PFSK-1 (cell line): Measurements from ENCODE around the gene MDC1. TPM values are rescaled to one million over a fixed set of nuclear protein-coding genes. Genes with fewer than 3 reads are reported as not detected.

ENCODE experiments used
- FOXP2 ChIP-seq: optimal IDR thresholded peaks from 2 replicates; pipeline ENCODE3; 2011; ENCODE audit warnings: borderline replicate concordance, control low read depth, inconsistent platforms; ENCODE audit not compliant: insufficient read depth; ENCODE audit errors: extremely low read length, extremely low read depth
- POLR2AphosphoS5 ChIP-seq: IDR thresholded peaks from 2 replicates; pipeline ENCODE4 v1.6.1; 2012; ENCODE audit warnings: low read depth, mild to moderate bottlenecking, control low read depth, low read length, moderate library complexity
- SIN3A ChIP-seq: IDR thresholded peaks from 2 replicates; pipeline ENCODE4 v1.6.1; 2012; ENCODE audit warnings: mild to moderate bottlenecking, low read length, moderate library complexity, borderline replicate concordance; ENCODE audit not compliant: insufficient read depth
- TAF1 ChIP-seq: IDR thresholded peaks from 2 replicates; pipeline ENCODE4 v1.6.1; 2012; ENCODE audit warnings: low read length, control low read depth, borderline replicate concordance; ENCODE audit not compliant: insufficient read depth
- polyA plus RNA-seq: library from polyadenylated mRNA; unstranded; fragments of >200 nt; gene quantifications from one replicate; pipeline ENCODE4 v1.2.1, GENCODE V29; 2012; ENCODE audit warnings: low read depth, missing spikeins; ENCODE audit not compliant: insufficient read length
- TF ChIP-seq, protein P1 (sequence below), 2 experiments: IDR thresholded peaks; 2 replicates each; pipeline versions ENCODE4 v1.6.1 to v1.8.0; 2011 to 2012; ENCODE audit warnings: low read depth in 2 of 2, low read length in 2 of 2, control low read depth in 1 of 2, inconsistent platforms in 1 of 2, mild to moderate bottlenecking in 1 of 2, moderate library complexity in 1 of 2; ENCODE audit not compliant: insufficient read depth in 1 of 2

MDC1 gene, protein sequence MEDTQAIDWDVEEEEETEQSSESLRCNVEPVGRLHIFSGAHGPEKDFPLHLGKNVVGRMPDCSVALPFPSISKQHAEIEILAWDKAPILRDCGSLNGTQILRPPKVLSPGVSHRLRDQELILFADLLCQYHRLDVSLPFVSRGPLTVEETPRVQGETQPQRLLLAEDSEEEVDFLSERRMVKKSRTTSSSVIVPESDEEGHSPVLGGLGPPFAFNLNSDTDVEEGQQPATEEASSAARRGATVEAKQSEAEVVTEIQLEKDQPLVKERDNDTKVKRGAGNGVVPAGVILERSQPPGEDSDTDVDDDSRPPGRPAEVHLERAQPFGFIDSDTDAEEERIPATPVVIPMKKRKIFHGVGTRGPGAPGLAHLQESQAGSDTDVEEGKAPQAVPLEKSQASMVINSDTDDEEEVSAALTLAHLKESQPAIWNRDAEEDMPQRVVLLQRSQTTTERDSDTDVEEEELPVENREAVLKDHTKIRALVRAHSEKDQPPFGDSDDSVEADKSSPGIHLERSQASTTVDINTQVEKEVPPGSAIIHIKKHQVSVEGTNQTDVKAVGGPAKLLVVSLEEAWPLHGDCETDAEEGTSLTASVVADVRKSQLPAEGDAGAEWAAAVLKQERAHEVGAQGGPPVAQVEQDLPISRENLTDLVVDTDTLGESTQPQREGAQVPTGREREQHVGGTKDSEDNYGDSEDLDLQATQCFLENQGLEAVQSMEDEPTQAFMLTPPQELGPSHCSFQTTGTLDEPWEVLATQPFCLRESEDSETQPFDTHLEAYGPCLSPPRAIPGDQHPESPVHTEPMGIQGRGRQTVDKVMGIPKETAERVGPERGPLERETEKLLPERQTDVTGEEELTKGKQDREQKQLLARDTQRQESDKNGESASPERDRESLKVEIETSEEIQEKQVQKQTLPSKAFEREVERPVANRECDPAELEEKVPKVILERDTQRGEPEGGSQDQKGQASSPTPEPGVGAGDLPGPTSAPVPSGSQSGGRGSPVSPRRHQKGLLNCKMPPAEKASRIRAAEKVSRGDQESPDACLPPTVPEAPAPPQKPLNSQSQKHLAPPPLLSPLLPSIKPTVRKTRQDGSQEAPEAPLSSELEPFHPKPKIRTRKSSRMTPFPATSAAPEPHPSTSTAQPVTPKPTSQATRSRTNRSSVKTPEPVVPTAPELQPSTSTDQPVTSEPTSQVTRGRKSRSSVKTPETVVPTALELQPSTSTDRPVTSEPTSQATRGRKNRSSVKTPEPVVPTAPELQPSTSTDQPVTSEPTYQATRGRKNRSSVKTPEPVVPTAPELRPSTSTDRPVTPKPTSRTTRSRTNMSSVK (N-terminal part only)
- 42.5 TPM for polyA plus RNA-seq

DNA sequence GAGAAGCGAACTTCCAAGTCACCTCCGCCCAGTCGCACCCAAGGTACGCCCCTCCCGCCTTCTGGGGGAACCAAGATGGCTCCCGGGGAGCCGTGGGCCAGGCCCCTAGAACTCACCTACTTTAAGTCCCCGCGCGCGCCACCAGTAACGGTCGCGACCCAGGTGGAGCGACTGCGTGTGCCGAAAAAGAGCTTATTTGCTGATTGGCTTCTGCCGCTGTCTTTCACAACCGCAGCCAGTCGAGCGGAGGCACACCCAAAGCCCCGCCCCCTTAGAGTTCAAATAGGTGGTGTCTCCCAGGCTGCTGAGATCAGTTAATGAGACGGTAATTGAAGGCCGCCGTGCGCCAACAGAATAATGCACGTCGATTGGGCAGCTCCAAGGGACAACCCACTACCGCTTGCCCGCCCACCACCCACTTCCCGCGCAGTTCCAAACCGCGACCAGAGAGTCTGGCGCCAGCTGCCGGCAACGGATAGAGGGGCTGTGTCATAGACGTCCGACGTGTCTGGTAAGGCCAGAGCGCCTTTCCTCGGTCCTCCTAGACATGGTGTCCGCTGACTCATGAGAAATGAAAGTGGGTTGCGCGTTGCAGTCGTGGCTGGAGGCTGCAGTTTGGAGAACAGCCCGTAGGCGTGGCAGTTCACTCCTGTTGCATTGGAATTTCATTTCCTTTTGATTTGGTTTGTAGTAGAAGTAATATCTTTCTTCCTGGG, at the start of gene MDC1:
MDC1 (minus strand) TSS at position 153 of the 716 bp plus-strand sequence. CDS start 2,106 bp downstream, outside the sequence.
- TF ChIP-seq POLR2AphosphoS5 (peak; percentile 77), FOXP2 (no peak), SIN3A (0 out of 2 replicates have a peak, but pooled peaks have one; percentile 69), TAF1 (peak; percentile 85)
- TF ChIP-seq, protein P1, sequence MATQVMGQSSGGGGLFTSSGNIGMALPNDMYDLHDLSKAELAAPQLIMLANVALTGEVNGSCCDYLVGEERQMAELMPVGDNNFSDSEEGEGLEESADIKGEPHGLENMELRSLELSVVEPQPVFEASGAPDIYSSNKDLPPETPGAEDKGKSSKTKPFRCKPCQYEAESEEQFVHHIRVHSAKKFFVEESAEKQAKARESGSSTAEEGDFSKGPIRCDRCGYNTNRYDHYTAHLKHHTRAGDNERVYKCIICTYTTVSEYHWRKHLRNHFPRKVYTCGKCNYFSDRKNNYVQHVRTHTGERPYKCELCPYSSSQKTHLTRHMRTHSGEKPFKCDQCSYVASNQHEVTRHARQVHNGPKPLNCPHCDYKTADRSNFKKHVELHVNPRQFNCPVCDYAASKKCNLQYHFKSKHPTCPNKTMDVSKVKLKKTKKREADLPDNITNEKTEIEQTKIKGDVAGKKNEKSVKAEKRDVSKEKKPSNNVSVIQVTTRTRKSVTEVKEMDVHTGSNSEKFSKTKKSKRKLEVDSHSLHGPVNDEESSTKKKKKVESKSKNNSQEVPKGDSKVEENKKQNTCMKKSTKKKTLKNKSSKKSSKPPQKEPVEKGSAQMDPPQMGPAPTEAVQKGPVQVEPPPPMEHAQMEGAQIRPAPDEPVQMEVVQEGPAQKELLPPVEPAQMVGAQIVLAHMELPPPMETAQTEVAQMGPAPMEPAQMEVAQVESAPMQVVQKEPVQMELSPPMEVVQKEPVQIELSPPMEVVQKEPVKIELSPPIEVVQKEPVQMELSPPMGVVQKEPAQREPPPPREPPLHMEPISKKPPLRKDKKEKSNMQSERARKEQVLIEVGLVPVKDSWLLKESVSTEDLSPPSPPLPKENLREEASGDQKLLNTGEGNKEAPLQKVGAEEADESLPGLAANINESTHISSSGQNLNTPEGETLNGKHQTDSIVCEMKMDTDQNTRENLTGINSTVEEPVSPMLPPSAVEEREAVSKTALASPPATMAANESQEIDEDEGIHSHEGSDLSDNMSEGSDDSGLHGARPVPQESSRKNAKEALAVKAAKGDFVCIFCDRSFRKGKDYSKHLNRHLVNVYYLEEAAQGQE (IDR thresholded peaks at IDR 0.05; ENCODE audit: insufficient read depth in 1 of 2, low read depth in 2 of 2, low read length in 2 of 2) = peak in 1 of 2 experiments; percentile 3; a peak in 1 of 4 replicates

DNA sequence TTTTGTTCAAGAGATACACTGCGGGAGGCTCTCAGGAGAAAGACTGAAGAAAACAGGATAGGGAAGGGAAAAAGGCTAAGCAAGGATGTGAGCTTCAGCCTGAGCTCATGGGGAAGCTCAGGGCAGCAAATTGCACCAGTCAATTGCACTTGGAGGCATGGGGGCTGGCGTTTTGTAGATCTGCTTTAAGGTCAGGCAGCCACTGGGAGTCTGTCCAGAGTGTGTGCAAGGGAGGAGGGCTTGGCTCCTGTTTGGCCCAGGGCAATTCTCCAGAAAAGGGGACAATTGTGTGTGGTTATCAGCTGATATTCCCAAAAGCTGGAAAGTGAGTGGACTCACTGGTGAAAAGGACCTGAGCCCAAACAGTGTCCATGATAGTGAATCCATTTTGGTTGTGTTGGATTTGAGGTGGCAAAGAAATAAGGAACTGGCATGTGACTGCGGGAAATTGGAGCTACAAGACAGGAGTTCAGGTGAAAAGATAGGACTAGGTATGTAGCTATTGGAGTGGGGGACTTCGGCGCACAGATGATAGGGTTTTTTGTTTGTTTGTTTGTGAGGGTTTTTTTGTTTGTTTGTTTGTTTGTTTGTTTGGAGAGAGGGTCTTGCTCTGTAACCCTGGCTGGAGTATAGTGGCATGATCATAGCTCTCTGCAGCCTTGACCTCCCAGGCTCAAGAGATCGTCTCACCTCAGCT, 49.5 kb upstream of the MDC1 start:
- TF ChIP-seq TAF1 = no peak
- TF ChIP-seq POLR2AphosphoS5 = no peak
- no peak for TF ChIP-seq SIN3A
- TF ChIP-seq, protein P1 (IDR thresholded peaks at IDR 0.05; ENCODE audit: insufficient read depth in 1 of 2, low read depth in 2 of 2, low read length in 2 of 2) = no peak
- TF ChIP-seq FOXP2 = no peak

DNA sequence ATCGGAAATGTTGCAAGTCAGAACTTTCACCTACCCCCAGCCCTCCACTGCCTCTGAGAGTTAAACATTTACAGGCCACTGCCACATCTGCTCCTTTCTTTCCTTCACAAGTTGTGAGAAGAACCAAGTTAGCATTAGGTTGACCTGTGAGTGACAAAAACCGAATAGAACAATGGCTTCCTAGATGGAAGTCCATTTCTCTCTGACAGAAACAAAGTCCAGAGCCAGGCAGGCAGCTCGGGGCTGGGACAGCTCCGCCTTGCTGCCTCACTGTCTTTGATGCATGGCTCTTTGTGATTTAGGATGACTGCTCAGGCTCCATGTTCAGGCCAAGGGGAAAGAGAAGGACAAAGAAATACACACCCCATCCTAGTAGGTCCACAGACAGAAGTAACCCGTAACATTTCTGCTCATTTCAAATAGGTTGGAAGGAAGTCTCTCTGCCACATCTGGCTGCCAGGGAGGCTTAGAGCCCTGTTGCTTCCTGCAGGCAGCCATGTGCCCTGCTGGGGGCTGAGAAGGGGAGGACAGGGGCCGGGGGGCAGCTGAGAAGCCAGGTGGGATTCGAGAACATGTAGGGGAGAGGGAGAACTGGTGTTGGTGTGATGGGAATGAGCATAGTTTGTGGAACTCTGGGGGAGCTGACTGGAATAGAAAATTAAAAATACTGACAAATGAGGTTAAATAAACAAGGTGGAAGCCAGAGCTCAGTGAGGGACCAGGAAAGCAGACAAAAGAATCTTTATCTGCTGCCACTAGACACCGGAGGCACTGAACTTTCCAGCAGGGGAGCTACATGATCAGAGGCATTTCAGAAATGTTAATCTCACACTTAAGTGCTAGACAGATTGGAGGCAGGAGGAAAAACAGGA, 46.8 kb upstream of the MDC1 start:
- TF ChIP-seq FOXP2 = no peak
- peak; percentile 16; the same call in 1 of the 2 replicates for TF ChIP-seq TAF1
- TF ChIP-seq, protein P1 (IDR thresholded peaks at IDR 0.05; ENCODE audit: insufficient read depth in 1 of 2, low read depth in 2 of 2, low read length in 2 of 2) = peak in 1 of 2 experiments; percentile 60; a peak in 1 of 4 replicates
